Posterior vena cava (tissue), 2 donors: ENCODE results near the gene ZNF608. TPM values are rescaled to one million over a fixed set of nuclear protein-coding genes. Genes with fewer than 3 reads are reported as not detected.

Experiments used
- DNase-seq: peaks from one replicate; pipeline ENCODE4 v3.0.0-alpha.2; 2020; ENCODE audit warnings: low spot score
- intact Hi-C, 2 donors: fragments of 100-400 bp; cut with DNase I; formaldehyde crosslinking; loops; one replicate each; pipeline versions ENCODE4 v1.14.1 to v1.14.2; 2022 to 2023
- long read RNA-seq, 2 donors: library from polyadenylated mRNA; unstranded; transcript quantifications; one replicate each; pipeline ENCODE4 v2.0.0, GENCODE V29; 2020 to 2021
- total RNA-seq, 2 donors: library from RNA; stranded (reverse); fragmentation: NEBNext Ultra II Directional; extraction: Animal tissue kit (Norgen Biotek cat#: 25700); gene quantifications; one replicate each; pipeline ENCODE4 v1.2.1, GENCODE V29; 2021
- donor health status: DM: yes; HTN: yes; CAD: no.
- donor health status: DM: yes; HTN: yes; CAD: no.

Gene ZNF608
- total RNA-seq: 10 to 100 TPM; 11.4 to 11.9 TPM
- long read RNA-seq, donor 1, partial matches to known transcripts: 0 of 1 reads
- long read RNA-seq, donor 1, other reads (novel, unspliced or antisense): 1 of 1 reads
- long read RNA-seq, donor 2, partial matches to known transcripts: 3 of 4 reads
- long read RNA-seq, donor 2, other reads (novel, unspliced or antisense): 0 of 4 reads

- DNase-seq: no peak
- intact Hi-C loops: loop anchor here (2.0 to 10.0 kb wide), 3 partner anchors 81 to 739 kb away; no protein-coding TSS in a partner anchor
These were observed at the start of gene ZNF608 for GRCh38 chr5:124745928-124746915. TSS of gene ZNF608 (minus strand) at chr5:124746639. CDS start at chr5:124744989, 1,650 bp downstream.

- no peak for DNase-seq
- intact Hi-C loops: no loop called here
These were observed 49.4 kb upstream of the ZNF608 start for GRCh38 chr5:124795829-124796228.

DNA sequence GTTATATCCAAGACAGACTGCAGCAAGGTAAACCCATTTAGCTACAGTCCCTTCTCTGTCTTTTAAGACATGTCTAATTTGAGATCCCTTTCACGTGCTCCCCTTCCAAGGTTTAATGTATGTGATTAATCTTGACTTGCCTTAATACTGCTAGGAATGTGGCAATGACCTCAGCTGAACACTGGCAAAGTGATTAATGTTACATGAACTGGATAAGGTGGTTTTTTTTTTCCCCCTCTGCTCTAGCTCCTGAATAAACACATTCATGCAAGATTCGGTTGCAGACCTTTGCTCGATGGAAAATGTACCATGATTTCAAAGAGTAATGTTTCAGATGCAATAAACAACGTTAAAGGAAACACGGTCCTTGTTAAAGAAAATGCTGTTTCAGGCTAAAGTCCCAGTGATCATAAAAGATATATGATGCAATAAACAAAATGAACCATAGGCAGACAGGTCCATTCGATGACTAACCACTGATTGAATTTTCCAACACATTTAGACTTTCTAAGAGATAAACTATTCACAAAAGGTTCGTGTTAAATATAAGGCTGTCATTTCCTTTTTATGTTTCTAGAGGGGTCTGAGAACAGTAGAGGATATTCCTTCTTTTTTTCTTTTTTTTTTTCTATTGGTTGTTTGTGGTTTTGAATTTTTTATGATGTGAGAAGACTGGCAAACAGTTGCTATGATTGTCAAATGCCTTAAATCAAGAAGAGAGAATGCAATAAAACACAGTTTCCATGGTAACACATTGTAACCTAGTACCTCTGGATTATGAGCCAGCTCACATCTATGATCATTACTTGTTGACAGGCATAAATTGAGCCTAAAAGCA, 44.7 kb upstream of the ZNF608 start:
- no peak for DNase-seq

GRCh38 chr5:124790301-124790894, 44.0 kb upstream of the ZNF608 start:
- intact Hi-C loops: no loop called here
- DNase-seq: no peak

More for the DNA sequence above, 44.7 kb upstream of the ZNF608 start:
- intact Hi-C loops: no loop called here

- DNase-seq: no peak
- intact Hi-C loops: no loop called here
These were observed 42.7 kb upstream of the ZNF608 start for GRCh38 chr5:124789104-124789605.

GRCh38 chr5:124783794-124784193, 37.4 kb upstream of the ZNF608 start:
- intact Hi-C loops: no loop called here
- DNase-seq: no peak

DNA sequence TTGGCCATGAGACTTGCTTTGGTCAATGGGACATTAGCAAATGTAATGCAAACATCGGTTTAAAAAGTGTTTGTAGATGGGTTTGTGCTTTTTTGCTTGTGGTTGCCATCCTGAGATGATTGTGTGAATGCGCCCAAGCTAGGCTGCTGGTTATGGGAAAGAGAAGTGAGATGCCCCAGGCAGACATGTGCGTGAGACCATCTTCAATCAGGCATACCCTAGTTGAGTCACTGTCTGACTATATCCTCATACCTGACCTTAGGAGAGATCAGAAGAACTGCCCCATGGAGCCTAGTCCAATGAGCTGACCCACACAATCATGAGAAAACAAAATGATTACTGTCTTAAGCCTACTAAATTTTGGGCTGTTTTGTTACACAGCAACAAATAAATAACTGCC, 36.8 kb upstream of the ZNF608 start:
- DNase-seq: no peak
- intact Hi-C loops: no loop called here

DNA sequence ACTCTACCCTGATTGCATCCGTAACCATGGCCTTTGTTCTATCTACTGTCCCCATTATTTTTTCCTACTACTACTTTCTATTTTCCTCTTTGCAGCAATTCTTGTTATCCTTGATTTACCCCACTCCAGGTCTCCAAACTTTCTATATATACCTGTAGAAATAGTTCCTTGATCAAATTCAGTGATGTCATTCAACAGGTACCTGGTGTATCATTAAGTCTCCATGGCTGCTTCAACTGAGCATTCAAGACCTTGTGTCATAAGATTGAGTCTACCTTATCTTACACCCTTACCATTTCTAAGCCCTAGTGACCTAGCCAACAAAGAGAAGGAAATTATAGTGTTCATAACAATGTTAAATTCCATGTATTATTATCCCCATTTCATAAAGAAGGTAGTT, 35.8 kb upstream of the ZNF608 start:
- intact Hi-C loops: no loop called here
- no peak for DNase-seq

- DNase-seq: no peak
- intact Hi-C loops: no loop called here
These were observed 33.6 kb upstream of the ZNF608 start for GRCh38 chr5:124780011-124780410.

DNA sequence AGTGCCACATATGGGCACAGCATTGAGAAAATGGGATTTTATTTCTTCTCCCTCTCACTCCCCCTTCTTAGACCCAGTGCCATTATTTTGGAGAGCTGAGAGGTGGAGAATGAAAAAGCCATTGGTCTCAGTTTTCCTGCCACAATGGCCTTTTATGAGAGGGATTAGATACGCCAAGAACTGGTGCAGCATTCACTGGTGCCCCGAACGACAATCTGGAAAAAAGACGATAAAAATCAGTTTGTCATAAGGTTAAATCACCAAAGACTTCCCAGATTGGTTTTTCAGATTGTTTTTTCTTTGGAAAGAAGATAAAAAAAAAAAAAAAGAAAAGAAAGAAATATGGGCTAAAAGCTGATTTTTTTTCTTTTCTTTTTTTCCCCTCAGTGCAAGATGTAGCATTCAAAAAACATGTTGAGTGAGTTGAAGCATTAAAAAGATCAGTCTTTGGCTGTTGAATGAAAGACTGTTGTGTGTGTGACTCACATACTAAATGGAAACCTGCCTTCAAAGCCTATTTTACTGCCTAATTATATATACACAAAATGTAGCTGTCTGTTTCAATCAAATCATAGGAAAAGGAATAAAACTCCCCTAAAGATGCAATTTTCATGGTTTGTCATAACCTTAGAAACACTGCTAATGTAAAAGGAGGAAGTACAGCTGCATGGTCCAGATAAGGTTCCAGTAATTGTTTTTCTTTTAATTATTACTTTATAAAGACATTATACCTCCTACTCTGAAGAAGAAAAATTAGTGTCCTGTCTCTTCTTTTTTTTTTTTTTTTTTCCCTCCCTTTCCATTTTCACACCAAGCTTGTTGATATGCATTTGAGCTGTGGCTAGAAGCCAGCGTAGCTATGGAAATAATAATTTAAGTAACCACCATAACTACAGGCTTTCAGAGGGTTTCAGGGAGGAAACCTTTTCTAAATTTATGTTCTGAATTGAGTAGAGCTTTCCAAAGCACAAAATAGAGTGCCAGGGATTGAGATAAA, 27.2 kb upstream of the ZNF608 start:
- intact Hi-C loops: no loop called here
- no peak for DNase-seq

DNA sequence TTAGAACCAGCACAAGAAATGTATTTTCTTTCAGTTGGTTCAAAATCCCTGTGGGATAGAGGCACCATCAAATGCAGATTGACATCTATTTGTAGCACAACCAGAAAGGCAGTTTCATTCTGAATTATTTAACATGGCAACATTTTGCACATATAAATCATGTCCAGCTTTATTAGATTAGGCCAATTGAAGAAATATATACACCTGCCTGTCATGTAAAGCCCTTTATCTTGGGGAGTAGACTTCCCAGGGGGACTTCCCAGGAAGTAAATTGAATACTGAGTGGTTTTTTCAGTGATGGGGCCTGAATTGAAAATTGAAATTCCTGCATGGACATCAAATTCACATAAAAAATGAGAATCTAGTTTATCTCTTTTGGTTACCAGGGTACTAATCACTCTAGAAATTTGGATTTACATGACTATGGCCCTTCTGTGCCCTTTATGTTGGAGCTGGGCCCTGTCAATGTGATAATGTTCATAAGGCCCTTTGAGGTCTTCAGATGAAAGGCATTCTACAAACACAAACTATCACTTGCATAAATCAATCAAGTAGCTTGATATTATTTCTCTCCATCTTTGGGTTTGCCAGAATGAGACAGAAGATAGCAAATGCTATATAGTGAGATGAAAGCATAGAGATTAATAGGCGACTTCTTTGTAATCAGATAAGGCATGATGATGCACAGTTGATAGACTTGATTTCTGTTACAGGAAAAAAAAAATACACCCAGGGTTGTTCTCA, 26.2 kb upstream of the ZNF608 start:
- intact Hi-C loops: no loop called here
- no peak for DNase-seq

GRCh38 chr5:124771761-124772160, 25.3 kb upstream of the ZNF608 start:
- intact Hi-C loops: no loop called here

DNA sequence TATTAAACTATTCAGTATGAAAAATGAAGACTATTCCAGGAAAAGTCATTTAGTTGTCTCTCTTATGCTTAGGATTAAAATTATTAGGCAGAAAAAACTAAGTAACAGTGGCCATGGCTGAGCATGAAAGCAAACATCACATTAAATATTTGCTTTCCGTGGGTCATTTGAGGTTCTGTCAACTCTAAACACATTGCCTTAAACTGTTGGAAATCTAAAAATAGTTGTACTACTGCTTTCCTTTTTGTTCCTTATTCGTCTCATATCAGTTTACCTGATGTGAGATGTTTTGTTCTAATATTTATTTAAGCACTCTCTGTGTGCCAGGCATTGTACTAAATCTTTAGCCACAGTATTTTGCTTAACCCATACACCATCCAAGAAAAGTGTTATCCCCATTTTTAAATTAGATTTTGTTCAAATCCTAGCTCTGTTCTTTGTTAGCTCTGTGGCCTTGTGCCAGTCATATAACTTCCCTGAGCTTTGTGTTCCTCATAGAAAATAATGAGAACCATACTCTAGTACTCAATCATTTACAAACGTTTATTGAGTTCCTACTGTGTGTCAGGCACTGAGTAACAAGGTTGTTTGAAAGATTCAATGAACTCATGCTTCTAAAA, 18.7 kb upstream of the ZNF608 start:
- DNase-seq: no peak
- intact Hi-C loops: no loop called here

More at GRCh38 chr5:124771761-124772160, 25.3 kb upstream of the ZNF608 start:
- no peak for DNase-seq

DNA sequence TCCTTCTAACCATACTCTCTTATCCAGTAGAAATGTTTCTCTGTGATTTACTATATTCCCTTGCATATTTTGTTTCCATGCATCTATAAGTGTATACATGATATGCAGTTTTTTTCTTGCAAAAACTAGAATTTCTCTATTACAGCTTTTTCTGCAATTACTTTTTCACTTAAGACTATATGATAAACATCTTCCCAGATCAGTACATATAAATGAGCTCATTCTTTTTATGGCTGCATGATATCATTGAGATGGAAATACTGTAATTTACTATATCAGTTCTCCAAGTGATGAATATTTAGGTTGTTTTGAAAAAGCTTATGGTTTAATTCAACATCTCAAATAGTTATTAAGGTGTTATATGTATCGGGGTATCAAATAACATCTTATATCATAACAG, 18.1 kb upstream of the ZNF608 start:
- intact Hi-C loops: no loop called here
- DNase-seq: no peak

DNA sequence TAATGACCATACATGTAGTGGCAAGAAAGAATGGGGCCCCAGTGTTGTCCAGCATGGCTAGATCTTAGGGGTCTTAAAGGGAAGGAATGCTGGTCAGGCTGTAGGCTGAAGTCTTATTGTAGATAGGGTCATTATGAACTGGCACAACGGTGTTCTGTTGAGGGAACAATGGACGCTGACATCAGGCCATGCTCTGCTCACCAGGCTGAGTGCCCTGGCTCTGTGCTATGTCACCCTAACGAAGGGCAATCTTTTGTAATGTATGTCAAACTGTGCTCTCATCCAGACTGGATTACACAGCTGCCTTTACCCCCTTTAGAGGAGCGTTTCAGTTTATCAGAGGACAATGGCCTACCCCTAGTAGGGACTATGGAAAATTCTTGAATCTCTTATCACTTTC, 14.6 kb upstream of the ZNF608 start:
- intact Hi-C loops: no loop called here

GRCh38 chr5:124760608-124761007, 14.2 kb upstream of the ZNF608 start:
- DNase-seq: no peak
- intact Hi-C loops: no loop called here

More for the DNA sequence above, 14.6 kb upstream of the ZNF608 start:
- DNase-seq: no peak

DNA sequence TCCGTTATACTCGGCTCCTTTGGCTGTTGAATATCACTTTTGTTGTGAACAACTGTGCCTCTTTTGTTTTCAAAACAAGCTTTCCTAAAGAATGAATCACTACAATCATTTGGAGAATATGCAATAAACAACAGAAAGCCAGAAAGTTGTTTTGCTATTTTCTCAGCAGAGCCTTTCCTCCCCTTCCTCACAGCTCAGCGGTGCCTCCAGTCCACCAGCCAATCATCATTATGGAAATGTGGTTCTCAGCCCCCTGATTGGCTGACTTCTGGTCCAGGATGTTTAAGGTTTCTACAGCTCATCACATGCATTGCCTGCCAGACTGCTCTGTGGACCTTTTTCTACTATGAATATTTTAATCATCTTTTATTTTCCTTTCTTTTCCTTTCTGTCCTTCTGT, 9.1 kb upstream of the ZNF608 start:
- intact Hi-C loops: loop anchor here in 1 of 2 donors (5.0 kb wide), 1 partner anchor 257 kb away; no protein-coding TSS in a partner anchor
- no peak for DNase-seq
